ENCODE results near the gene PRDM2. TPM values are rescaled to one million over a fixed set of nuclear protein-coding genes. Genes with fewer than 3 reads are reported as not detected.
"Not testable (repeated sequence)": the region's sequence is repeated elsewhere in the genome, so short reads cannot be mapped to it uniquely, and the experiment has no call there.

Gene PRDM2
- total RNA-seq, 2 experiments from 2014 or later: 55.0 to 58.5 TPM

GRCh38 chr1:13703558-13704490 is 3.8 kb downstream of the PRDM2 start:
- H3K4me1 Mint-ChIP-seq: peaks cover 54% of the 10 kb centered on the region
- CTCF ChIA-PET: interaction anchor here (1.2 to 2.1 kb wide), 4 partner anchors 22 to 30 kb away, joined by 4 to 15 read pairs (median 4); no protein-coding TSS in a partner anchor
- H3K4me3 Mint-ChIP-seq: no peak overlapping the region
- DNase-seq (no peak), ATAC-seq (no peak)
- H3K27ac Mint-ChIP-seq: peak overlapping the region; percentile 97
- H3K27me3 Mint-ChIP-seq: no peaks in the 10 kb centered on the region
- H3K36me3 Mint-ChIP-seq: peaks cover 17% of the 10 kb centered on the region
- H3K9me3 Mint-ChIP-seq (ENCODE audit: low read depth): no peaks in the 10 kb centered on the region

DNA sequence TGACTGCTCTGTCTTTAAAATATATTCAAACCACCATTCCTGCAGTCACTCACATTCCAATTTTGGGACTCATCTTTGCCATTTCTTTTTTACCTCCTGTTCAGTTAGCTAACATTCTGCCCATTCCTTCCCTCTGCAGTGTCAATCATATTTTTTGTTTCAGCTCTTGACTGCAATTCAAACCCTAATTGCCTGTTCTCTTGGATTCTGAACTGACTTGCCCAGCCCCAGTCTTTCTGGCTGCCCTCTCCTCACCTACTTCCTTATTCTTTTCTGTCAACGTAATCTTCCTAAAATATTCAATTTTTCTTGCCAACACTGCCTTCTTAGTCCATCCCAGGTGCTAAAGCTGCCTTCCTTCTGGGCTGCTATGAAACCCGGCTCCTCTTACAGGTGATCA is 6.1 kb downstream of the PRDM2 start:
- no peaks in the 10 kb centered on the region for H3K9me3 Mint-ChIP-seq (ENCODE audit: low read depth)
- CTCF ChIA-PET: interaction anchor here (0.7 to 1.4 kb wide), 5 partner anchors 20 to 67 kb away, joined by 3 to 5 read pairs (median 4); no protein-coding TSS in a partner anchor

GRCh38 chr1:13707164-13707563 is 7.2 kb downstream of the PRDM2 start:
- peaks cover 13% of the 10 kb centered on the region for H3K36me3 Mint-ChIP-seq
- H3K27me3 Mint-ChIP-seq: no peaks in the 10 kb centered on the region
- H3K9me3 Mint-ChIP-seq (ENCODE audit: low read depth): no peaks in the 10 kb centered on the region
- H3K27ac Mint-ChIP-seq: no peak overlapping the region
- no peak overlapping the region for H3K4me3 Mint-ChIP-seq
- H3K4me1 Mint-ChIP-seq: peaks cover 38% of the 10 kb centered on the region
- ATAC-seq (no peak), DNase-seq (no peak)
- CTCF ChIA-PET: interaction anchor here (1.0 to 1.4 kb wide), 2 partner anchors 22 to 30 kb away, joined by 3 to 5 read pairs; no protein-coding TSS in a partner anchor

More for the DNA sequence above, 6.1 kb downstream of the PRDM2 start:
- Mint-ChIP-seq H3K4me1 (peaks cover 46% of the 10 kb centered on the region), H3K4me3 (no peak overlapping the region), H3K27me3 (no peaks in the 10 kb centered on the region), H3K36me3 (peaks cover 13% of the 10 kb centered on the region), H3K27ac (peak overlapping the region; percentile 31)
- no peak for ATAC-seq
- DNase-seq: no peak

DNA sequence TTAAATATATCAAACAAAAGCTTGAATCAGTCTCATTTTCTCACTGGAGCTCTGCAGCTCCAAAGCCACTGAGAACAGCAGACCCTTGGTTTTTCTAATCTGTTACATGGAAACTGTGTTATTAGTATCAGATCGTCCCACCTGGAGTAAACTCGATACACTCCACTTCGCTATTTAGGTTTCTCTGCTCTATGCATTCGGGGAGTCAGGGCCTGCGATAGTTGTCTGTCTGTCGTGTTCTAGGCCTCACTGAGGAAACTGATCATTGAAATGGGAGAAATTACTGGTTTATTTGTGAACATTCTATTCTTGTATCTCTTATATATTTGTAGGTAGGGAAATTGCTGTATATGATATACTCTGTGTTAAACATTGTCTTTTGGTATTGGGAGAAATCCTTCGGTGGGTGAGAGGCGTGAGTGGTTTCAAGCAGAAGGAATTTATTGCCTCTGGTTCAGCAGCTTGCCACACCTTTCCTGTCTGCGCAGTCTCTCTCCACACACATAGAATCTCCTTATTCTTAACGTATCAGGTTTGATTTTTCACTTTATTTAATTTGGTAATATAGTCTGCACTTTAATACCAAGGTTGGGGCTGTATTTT is 8.5 kb downstream of the PRDM2 start:
- Mint-ChIP-seq H3K27ac (no peak overlapping the region), H3K4me1 (peaks cover 29% of the 10 kb centered on the region), H3K36me3 (peaks cover 13% of the 10 kb centered on the region), H3K9me3 (ENCODE audit: low read depth) (no peaks in the 10 kb centered on the region), H3K27me3 (no peaks in the 10 kb centered on the region), H3K4me3 (no peak overlapping the region)
- DNase-seq (no peak), ATAC-seq (no peak)
- CTCF ChIA-PET: no interaction called here

- H3K36me3 Mint-ChIP-seq: peaks cover 15% of the 10 kb centered on the region
- no peak overlapping the region for H3K27ac Mint-ChIP-seq
- CTCF ChIA-PET: no interaction called here
- DNase-seq: no peak
- H3K27me3 Mint-ChIP-seq: no peaks in the 10 kb centered on the region
- H3K9me3 Mint-ChIP-seq (ENCODE audit: low read depth): no peaks in the 10 kb centered on the region
- H3K4me1 Mint-ChIP-seq: peaks cover 24% of the 10 kb centered on the region
- no peak overlapping the region for H3K4me3 Mint-ChIP-seq
- no peak for ATAC-seq
Measured at GRCh38 chr1:13710086-13710485, 10.1 kb downstream of the PRDM2 start.

DNA sequence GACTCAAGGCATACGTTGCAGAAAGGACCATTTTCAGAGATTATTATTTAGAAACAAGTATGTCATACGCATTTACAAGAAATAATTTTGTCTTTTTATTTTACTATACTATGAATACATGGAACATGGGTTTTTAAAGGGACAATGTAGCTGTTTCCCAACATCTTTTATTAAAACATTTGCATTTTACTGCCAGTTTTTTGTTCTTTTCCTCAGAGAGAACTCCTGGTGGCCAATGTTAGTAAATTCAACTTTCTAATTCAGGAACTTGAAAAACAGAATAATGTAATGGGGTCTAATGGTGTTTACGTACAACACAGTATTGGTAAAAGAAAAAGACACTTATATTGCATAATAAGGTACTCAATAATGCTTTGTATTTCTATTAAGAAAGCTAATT is 14.9 kb downstream of the PRDM2 start:
- H3K27me3 Mint-ChIP-seq: no peaks in the 10 kb centered on the region
- peaks cover 16% of the 10 kb centered on the region for H3K36me3 Mint-ChIP-seq
- no peaks in the 10 kb centered on the region for H3K9me3 Mint-ChIP-seq (ENCODE audit: low read depth)
- CTCF ChIA-PET: interaction anchor here (1.1 kb wide), 1 partner anchor 11 kb away, joined by 3 read pairs; no protein-coding TSS in a partner anchor
- H3K27ac Mint-ChIP-seq: no peak overlapping the region
- ATAC-seq (no peak), DNase-seq (no peak)
- H3K4me3 Mint-ChIP-seq: no peak overlapping the region
- H3K4me1 Mint-ChIP-seq: peaks cover 8% of the 10 kb centered on the region

DNA sequence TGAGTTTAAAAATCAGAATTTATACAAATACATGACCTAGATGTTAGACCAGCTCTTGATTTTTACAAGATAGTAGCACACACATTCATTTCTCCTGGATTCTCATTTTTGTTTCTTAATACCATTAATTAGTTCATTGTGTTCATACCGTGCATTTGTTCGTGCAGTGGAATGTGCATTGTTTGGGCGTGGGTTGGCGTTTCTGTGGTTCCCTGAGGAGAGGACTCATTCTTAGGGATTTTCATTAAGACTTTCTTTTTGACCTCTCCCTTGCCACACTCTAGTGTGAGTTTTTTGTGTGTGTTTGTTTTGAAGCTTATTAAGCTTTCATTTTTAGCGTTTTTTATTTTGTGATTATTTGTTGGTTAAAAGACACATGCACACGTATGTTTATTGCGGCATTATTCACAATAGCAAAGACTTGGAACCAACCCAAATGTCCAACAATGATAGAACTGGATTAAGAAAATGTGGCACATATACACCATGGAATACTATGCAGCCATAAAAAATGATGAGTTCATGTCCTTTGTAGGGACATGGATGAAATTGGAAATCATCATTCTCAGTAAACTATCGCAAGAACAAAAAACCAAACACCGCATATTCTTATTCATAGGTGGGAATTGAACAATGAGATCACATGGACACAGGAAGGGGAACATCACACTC is 15.8 kb downstream of the PRDM2 start:
- DNase-seq; H3K27me3 Mint-ChIP-seq; H3K4me3 Mint-ChIP-seq; H3K27ac Mint-ChIP-seq; H3K9me3 Mint-ChIP-seq (ENCODE audit: low read depth); H3K4me1 Mint-ChIP-seq; ATAC-seq: not testable (repeated sequence)
- CTCF ChIA-PET: interaction anchor here (1.1 to 1.7 kb wide), 2 partner anchors 10 kb away, joined by 3 to 6 read pairs; no protein-coding TSS in a partner anchor
- H3K36me3 Mint-ChIP-seq: peaks cover 18% of the 10 kb centered on the region

DNA sequence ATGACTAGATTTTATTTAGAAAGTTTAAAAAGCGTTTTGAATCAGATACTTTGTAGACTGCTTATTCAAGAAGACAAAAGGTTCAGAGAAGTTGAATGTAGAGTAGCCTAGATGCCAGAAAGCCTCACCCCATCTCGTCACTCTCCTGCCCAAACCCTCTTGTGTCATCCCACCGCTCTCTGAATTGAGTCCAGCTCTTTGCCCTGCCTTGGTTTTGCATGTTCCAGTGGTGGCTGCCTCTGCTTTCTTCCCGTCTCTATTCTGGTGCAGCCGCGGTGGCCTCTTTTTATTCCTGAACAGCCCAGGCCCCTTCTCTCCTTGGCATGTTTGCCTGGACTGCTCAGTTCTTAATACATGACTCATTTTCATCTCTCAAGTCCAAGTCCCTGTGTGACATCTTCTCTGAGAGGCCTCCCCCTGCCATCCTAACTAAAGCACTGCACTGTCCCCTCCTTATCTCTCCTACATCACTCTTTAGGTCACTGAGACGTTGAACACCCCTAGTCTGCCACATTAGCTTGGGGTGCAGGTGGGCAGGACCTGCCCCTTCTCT is 22.9 kb downstream of the PRDM2 start:
- no peaks in the 10 kb centered on the region for H3K27me3 Mint-ChIP-seq
- H3K4me1 Mint-ChIP-seq: peaks cover 11% of the 10 kb centered on the region
- H3K4me3 Mint-ChIP-seq: no peak overlapping the region
- H3K9me3 Mint-ChIP-seq (ENCODE audit: low read depth): no peaks in the 10 kb centered on the region
- ATAC-seq (no peak), DNase-seq (no peak)
- CTCF ChIA-PET: no interaction called here
- H3K27ac Mint-ChIP-seq: no peak overlapping the region
- H3K36me3 Mint-ChIP-seq: peaks cover 5% of the 10 kb centered on the region

- ATAC-seq (no peak), DNase-seq (no peak)
- Mint-ChIP-seq H3K9me3 (ENCODE audit: low read depth) (no peaks in the 10 kb centered on the region), H3K27ac (no peak overlapping the region), H3K4me1 (peaks cover 20% of the 10 kb centered on the region), H3K36me3 (peaks cover 4% of the 10 kb centered on the region), H3K27me3 (no peaks in the 10 kb centered on the region), H3K4me3 (no peak overlapping the region)
- CTCF ChIA-PET: interaction anchor here (1.3 kb wide), 1 partner anchor 12 kb away, joined by 4 read pairs; no protein-coding TSS in a partner anchor
Measured at GRCh38 chr1:13723810-13724209, 23.8 kb downstream of the PRDM2 start.

DNA sequence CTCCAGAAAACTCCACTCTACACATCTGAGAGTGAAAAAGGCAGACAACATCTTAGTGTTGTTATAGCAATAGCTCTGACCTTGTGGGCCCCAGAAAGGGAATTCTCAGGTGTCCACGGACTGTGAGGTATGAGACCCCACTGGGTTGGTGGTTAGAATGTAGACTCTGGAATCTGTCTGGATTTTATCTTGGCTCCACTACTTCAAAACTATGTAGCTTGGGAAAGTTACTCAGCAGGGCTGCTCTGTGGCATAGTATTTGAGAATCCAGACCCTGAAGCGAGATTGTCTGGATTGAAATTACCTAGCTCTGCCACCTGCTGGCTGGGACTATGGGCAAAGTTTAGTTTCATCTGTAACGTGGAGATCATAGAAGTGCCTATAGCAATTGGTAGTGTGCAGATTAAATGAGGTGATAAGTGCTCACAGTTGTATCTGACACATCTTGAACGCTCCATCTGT is 25.8 kb downstream of the PRDM2 start:
- peak; percentile 54 for ATAC-seq
- peaks cover 2% of the 10 kb centered on the region for H3K36me3 Mint-ChIP-seq
- no peaks in the 10 kb centered on the region for H3K9me3 Mint-ChIP-seq (ENCODE audit: low read depth)
- H3K27ac Mint-ChIP-seq: peak overlapping the region; percentile 31
- CTCF ChIA-PET: interaction anchor here (0.8 to 5.2 kb wide), 18 partner anchors 8 to 60 kb away, joined by 3 to 27 read pairs (median 5); no protein-coding TSS in a partner anchor
- H3K4me3 Mint-ChIP-seq: no peak overlapping the region
- peaks cover 36% of the 10 kb centered on the region for H3K4me1 Mint-ChIP-seq
- H3K27me3 Mint-ChIP-seq: no peaks in the 10 kb centered on the region
- peak; percentile 70 for DNase-seq

GRCh38 chr1:13728091-13728715 is 28.2 kb downstream of the PRDM2 start:
- peaks cover 58% of the 10 kb centered on the region for H3K4me1 Mint-ChIP-seq
- H3K9me3 Mint-ChIP-seq (ENCODE audit: low read depth): no peaks in the 10 kb centered on the region
- CTCF ChIA-PET: interaction anchor here (1.1 to 5.2 kb wide), 7 partner anchors 15 to 63 kb away, joined by 3 to 27 read pairs (median 5); no protein-coding TSS in a partner anchor
- no peak overlapping the region for H3K4me3 Mint-ChIP-seq
- DNase-seq (no peak), ATAC-seq (no peak)
- peaks cover 9% of the 10 kb centered on the region for H3K36me3 Mint-ChIP-seq
- H3K27me3 Mint-ChIP-seq: no peaks in the 10 kb centered on the region
- H3K27ac Mint-ChIP-seq: peak overlapping the region; percentile 17

DNA sequence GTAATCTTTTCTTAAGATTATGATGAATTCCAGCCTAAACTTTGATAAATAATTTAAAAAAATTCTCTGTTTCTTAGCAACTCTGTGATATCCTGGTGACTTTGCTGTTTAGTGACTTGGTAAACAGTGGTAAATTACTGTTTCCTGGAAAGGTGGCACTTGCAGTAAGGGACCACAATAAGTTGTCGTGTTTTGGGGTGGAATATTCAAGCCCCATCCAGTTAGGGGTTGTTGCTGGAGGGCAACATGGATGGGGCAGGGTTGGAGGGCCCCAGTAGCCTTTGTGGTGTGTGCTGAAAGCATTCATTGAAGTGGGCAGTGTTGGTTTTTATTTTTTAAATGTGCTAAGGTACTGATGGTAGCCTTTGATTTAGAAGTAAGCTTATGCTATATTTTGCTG is 30.3 kb downstream of the PRDM2 start:
- H3K27ac Mint-ChIP-seq: peak overlapping the region; percentile 100
- peaks cover 73% of the 10 kb centered on the region for H3K4me1 Mint-ChIP-seq
- ATAC-seq (peak; percentile 9), DNase-seq (peak; percentile 48)
- H3K9me3 Mint-ChIP-seq (ENCODE audit: low read depth): no peaks in the 10 kb centered on the region
- peaks cover 18% of the 10 kb centered on the region for H3K36me3 Mint-ChIP-seq
- CTCF ChIA-PET: interaction anchor here (0.7 to 3.5 kb wide), 8 partner anchors 10 to 1822 kb away, joined by 3 to 15 read pairs (median 4); no protein-coding TSS in a partner anchor
- peak overlapping the region; percentile 83 for H3K4me3 Mint-ChIP-seq
- no peaks in the 10 kb centered on the region for H3K27me3 Mint-ChIP-seq
